NCI-H82 treated with DMSO at 0.1 percent for 48 hours (cell line): ENCODE measurements around the gene PRR20G.
"Not testable (repeated sequence)": the region's sequence is repeated elsewhere in the genome, so short reads cannot be mapped to it uniquely, and the experiment has no call there.

Experiments
- DNase-seq: peaks from one replicate; lab custom pipeline; 2025; ENCODE audit not compliant: unreplicated experiment; lab: John Stamatoyannopoulos, UW

The PRR20G gene

DNA sequence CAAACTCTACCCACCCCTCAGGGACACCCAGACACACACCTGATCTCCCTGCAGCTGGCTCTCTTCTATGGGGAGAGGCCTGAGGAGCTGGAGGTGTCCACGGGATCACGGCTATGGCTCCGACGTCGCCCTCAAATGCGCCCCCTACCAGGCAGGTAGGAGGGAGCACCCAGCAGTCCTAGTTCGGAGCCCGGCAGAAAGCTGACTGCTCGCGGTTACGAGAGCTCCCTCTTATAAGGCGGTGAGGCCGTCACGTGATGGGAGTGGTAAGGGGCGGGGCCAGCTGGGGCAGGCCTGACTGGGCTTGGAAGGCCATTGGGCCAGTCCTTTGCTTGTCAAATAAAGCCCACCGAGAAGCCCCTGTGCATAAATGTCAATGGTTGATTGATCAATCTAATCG lies at the start of gene PRR20G:
Gene PRR20G (minus strand): TSS at position 207 of the 400 bp plus-strand sequence. CDS start 681 bp downstream, outside the sequence.
- DNase-seq = no peak

DNA sequence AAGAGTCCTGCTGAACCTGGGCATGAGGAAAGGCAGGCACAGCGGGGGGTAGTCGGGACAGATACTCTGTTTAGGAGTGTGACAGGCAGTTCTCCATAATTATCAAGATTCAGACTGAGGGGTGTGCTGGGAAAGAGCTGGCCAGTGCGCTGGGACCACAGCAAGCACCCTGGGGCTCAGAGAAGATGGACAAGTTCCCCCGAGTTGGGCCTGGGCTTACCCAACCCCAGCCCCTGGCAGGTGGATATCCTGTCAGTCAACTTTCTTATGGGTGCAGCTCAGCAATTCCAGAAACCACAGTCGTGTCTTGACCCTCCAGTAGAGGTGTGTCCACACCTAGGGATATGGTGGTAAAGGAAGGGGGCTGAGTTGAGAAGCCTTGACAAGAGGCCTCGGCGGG lies 49.2 kb upstream of the PRR20G start:
- DNase-seq = no peak

DNA sequence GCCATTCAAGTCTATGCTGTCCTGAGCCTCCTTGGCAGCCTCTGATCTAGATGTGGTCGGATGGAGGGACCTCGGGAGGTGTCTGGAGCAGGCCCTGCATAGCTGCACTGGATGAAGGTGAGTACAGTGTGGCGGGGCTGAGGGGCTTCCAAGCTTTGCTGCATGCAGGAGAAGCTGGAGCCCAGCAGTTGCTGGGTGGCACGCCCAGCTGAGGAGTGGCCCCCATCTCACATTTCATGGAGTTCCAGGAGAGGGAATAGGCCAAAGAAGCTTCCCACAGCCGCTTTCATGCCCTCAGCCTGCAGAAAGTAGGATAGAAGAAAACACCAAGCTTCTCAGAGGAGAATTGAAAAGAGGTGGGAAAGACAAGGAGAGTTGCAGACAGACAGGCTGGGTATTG lies 48.3 kb upstream of the PRR20G start:
- DNase-seq = no peak

DNA sequence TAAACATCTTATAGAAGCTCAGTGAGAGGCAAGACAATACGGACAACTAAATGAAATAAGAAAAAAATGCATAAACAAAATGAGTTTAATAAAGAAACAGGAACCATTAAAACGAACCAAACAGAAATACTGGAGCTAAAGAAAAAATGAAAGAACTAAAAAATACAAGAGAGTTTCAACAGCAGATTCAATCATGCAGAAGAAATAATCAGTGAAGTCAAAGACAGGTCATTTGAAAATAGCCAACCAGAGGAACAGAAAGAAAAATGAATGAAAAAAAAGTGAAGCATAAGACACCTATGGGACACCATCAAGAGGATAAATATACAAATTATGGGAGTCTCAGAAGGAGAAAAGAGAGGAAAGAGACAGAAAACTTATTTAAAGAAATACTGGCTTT lies 42.5 kb upstream of the PRR20G start:
- no peak for DNase-seq

DNA sequence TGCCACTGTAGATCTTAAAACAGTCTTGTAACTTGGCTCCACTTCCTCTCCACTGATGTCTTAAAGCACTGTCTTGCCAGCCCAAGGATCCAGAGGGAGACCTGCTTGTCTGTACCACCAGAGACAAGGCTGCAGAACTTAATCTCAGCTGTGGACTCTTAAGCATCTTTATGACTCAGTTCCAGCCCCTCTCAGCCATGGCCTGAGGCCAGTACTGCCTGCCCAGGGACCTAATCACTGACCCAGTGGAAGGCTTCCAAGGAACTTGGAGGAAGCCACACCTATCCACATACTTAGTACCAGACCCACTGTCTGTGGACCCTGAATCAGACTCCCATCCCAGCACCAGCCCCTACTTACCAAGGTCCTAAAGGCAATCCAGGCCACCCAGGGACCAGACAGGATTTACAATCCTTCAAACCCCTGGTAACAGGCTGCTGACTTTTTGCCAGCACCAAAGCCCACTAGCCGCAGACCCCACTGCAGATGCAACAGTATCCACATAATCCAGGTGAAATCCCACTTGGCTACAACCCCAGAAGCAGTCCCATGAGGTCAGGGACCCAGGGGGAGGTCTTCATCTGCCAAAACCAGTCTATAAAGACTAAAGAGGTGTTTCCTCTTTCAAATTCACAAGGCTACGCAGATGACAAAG lies 41.9 kb upstream of the PRR20G start:
- no peak for DNase-seq

DNA sequence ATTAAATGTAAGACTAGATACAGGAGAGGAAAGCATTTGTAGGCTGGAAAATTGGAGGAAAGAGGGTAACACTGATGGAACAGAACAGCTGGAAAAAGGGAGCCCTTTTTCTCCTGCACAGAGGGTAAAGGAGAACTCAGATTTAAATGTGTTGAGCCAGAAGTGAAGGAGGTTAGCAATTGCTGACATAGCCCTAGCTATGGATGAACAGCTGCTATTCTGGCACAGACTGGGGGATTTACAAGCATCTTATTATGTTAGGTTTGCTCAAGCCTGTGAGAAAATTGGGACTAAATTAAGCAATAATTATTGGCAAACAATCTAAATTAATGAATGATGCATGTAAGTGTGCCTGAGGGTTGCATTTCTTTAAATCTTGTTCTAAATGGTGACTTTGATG lies 40.6 kb upstream of the PRR20G start:
- DNase-seq = peak; percentile 39

DNA sequence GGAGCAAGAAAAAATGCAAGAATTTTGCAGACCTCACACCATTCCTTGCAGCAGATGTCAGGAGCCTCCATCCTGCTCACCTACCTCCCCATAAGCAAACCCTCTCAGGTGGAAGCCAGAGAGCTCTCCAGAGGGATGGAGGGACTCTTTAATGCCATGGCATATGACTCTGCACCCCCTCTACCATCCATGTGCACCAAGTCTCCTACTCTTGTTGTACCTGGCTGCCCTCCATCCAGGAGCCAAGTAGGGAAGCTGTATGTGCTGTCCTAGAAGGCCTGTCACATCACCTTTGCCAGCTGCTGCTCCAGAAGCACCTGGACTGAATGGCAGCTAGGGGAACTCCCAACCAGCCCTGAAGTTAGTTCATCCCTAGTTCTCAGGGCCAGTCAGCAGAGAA lies 38.5 kb upstream of the PRR20G start:
- no peak for DNase-seq

DNA sequence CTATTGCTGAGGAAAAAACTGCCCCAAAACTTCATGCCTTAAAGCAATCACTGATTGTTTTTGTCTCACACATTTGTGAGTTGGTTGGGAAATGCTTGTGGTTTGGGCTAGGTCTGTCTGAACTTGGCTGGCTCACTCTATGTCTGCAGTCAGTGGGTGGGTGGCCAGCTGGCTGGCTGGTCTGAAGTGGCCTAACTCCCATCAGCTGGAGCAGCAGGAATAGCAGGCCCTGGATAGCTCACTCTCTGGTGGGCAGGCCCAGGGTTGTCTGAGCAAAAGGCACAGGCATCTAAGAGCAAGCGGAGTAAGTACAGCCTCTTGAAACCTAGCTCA lies 37.7 kb upstream of the PRR20G start:
- DNase-seq = no peak

DNA sequence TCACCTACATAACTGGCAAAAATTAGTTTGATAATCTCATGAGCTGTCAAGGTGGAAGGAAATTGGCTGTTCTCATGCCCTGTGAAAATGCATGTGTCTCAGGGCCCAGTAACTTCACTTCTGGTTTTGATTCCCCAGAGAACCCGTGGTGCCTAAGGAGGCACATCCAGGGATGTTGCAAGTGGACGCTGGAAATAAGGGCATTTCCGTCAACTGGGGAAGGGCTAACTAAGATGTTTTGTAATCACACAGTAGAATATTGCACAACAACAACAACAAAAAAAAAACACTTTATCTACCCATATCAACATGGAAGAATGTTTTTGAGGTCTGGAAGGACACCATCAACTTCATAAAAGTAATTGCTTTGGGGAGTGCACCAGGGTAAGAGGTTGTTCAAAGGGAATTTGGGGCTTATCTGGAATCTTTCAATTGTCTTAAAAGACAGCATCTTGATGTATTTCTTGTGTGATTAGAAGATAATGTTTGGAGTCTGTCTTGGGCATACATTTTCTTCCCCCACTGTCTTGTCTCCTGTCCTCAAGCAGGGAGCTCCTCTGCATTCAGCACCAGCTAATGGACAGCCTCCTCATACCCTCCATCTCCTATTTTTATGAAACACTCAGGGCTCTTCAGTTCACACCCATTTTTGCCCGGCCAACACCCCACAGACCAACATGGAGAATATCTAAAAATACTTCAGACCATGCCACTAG lies 37.2 kb upstream of the PRR20G start:
- DNase-seq = no peak

DNA sequence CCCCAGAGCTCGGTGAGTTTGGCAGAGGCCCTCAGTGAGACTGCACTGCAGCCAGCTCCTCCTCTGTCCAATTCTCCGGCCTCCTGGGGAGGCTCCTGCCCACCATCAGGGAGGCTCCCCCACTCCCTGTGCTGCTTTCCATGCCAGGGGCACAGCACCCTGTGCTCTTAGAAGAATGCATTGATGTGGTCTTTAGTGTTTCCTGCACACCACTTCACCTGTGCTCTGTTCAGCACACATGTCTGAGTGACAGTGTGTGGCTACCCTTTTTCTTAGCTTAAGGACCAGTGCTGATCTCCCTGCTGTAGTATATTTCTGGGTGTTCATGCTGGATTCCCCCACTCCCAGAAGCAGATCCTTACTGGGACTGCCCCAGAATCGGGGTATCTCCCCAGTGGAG lies 36.2 kb upstream of the PRR20G start:
- DNase-seq = no peak

DNA sequence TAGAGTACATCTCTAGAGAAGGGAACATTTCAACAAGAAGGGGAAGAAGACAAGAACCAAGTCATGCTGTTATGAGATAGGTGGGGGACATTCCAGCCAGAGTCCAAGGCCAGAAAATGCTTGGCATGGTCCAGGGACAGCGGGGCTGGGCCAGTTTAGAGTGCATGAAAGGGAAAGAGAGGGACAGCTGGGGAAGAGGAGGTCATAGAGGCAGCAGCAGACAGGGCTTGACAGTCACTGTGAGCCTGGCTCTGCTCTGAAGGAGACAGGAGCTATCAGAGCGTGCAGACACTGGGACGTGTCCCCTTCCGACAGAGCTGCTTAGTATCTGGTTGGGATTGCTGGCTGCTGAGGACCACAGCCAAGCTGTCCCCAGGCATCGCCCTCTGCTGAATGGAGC lies 35.7 kb upstream of the PRR20G start:
- DNase-seq = no peak

DNA sequence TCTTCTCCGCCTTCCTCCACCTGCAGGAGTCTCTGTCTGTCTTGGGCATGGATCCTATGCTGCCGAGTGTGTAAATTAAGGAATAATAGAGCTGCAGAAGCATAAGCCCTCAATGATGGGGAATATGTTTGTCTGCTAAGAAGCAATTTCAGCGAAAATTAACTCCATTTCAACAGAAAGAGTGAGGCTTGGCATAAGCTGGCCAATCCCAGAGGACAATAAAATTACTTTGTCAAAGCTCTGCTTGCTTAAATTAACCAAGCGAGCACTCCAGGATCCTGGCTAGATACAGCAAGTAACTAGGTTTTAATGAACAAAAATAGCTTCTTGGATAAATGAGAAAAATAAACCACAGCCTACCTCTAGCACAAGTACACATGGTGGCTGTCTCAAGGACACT lies 33.5 kb upstream of the PRR20G start:
- DNase-seq = no peak

DNA sequence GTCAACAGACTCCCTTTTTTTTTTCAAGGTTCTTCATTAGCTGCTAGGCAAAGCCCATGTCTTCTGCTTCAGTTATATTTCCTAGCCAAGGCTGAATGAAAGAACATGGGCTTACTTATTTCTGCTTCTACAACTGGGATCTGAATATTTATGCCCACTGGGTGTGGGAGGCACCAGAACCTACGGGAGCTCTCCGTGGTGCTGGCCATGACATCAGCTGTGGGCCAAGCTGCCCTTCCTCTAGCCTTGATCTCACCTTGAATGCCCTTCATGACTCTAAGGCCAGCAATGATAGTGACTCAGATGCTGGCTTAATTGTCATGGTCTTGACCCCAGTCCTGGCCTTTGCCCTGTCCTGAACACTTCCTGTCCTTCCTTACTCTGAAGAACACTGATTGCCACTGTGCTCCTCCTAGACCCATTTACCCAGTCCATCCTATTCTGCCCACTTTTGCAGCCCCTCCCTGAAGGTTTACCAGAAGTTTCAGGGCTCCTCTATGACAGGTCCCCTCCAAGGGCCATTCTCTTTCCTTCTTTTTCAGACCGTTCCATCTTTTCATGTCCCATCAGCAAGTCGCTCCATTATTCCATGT lies 32.8 kb upstream of the PRR20G start:
- DNase-seq = no peak

DNA sequence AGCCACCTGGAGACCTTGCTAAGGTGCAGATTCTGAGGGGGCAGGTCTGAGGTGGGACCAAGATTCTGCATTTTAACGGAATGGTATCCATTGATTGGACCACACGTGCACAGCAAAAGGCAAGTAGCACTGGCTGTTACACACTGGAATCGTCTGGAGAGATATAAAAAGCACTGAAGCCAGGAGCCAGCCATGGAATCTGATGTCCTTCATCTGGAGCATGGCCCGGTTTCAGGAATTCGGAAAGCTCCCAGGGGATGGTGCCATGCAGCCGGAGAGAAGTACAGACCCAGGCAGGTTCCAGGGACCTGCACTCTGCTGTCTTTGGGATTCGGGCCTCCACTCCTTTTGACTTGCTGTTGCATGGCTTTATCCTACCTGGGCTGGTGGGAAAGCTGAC lies 28.8 kb upstream of the PRR20G start:
- DNase-seq = no peak

DNA sequence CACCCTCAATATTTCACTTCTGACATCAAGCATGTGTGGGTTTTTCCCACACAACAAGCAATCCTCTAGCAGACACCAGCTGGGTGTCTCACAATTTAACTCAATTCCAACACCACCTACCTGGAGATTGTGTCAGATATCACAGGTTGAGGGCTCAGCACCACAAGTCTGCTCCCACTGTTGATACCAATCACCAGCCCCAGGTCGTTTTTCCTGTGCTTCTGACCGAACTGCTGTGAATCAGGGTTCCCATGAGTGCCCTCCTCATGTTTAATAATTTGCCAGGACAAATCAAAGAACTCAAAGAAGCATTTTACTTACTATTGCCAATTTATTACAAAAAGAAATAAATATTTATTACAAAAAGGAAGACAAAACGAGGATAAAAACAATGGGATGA lies 25.0 kb upstream of the PRR20G start:
- DNase-seq = no peak

DNA sequence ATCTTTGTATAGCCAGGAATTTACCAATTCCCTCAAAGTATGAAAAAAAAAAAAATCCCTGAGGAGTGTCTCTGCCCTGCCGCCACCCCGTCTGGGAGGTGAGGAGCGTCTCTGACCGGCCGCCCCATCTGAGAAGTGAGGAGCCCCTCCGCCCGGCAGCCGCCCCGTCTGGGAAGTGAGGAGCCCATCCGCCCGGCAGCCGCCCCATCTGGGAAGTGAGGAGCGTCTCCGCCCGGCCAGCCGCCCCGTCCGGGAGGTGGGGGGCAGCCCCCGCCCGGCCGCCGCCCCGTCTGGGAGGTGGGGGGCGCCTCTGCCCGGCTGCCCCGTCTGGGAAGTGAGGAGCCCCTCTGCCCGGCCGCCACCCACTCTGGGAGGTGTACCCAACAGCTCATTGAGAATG lies 21.0 kb upstream of the PRR20G start:
- not testable (repeated sequence) for DNase-seq

DNA sequence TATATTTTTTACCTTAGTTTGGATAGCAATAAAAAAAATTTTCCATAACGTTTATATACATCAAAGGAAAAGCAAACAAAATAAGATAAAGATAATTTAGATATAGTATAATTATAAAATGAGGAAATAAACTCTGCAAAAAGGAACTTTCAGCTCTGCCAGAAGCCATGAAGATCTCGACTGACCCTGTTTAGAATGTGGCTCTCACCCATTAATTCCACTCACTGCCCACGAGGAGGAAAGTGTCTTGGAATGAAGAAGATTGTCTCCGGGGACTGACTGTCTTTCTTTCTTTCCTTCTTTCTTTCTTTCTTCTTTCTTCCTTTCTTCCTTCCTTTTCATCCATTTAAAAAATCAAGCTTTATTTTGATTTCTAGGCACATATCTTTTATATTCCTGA lies 20.1 kb upstream of the PRR20G start:
- no peak for DNase-seq

DNA sequence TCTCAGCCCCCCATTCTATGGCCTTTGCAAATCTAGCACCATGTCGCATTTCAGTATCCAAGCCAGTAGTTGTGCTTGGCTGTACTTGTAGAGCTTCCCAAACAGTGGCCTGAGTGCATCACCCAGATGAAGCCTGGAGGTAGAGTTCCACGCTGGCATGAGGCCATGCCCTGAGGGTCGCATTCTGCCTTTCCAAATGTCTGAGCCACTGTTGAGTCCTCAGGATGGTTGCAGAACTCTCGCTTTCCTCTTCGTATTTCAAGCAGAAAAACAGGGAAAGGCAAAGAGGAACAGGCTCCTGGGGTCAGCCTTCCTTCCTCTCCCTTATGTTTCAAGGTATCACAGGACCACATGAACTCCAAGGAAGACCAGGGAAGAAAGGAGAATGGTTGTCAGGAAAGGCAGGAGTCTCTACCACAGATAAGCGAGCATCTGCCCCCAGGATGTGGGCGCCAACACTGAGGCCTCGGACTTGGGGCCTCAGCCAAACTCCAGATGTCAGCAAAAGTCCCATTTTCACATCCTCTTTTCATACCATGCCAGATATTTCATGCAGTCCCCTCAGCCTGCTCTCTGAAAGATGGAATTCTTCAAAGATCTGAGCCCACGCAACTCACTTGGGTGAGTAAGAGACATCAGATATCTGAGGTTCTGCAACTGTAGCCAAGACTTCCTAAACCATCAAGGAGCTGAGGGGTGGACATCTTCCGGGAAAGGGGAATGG lies 19.4 kb upstream of the PRR20G start:
- DNase-seq = no peak

DNA sequence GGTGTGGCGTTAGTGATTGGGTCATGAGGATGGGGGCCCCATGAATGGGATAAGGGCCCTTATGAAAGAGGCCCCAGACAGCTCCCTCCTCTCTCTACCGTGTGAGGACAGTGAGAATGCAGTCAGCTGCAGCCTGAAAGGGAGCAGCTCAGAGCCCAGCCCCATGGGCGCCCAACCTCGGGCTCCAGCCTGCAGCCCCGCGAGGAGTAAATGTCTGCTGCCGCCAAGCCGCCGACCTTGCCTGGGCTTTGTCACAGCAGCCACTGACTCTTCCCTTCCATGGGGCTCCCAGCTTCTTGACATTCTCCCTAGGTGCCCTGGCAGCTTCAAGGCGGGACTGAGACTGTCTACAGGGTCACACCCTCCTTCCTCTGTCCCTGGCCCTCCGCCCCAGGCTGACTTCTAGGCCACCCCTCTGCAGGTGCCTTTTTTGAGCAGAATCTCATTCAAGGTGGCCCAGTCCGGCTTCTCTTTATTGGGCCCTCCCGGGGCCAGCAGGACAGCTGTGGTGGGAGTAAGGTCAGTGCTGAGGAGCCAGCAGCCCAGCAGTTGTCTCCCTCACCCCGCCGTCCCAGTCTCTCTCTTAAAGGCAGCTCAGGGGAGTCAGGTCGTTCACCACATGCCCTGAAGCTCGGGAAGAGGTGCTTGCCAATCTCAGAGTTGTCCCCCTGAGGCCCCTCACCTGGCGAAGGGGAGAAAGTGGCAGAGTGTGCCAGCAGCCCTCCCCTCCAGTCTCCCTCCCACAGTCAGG lies 18.7 kb upstream of the PRR20G start:
- DNase-seq = no peak

DNA sequence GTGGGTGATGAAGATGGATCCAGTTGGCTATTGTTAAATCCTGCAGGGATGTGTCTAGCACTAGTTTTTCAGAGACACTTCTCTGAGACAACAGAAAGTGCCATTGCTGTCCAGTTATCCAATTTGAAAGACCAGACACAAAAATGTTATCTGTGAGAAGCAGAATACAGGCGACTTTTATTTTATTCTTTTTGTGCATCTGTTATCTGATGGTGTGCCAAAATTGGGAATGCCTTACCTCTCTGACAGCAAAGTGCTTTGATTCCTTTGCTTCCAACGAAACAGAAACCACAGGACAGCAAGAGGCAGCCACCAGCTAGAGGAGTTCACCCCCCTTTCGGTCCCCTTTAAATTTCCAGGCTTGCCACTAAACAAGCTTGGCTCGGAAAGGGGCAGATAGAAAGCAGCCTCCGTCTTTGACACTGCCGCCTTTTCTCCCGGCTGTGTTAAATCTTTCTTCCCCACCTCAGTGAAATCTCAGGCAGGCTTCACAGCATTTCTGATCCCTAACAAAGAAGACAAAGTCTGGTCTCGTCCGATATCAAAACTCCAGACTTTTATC lies 17.7 kb upstream of the PRR20G start:
- no peak for DNase-seq

DNA sequence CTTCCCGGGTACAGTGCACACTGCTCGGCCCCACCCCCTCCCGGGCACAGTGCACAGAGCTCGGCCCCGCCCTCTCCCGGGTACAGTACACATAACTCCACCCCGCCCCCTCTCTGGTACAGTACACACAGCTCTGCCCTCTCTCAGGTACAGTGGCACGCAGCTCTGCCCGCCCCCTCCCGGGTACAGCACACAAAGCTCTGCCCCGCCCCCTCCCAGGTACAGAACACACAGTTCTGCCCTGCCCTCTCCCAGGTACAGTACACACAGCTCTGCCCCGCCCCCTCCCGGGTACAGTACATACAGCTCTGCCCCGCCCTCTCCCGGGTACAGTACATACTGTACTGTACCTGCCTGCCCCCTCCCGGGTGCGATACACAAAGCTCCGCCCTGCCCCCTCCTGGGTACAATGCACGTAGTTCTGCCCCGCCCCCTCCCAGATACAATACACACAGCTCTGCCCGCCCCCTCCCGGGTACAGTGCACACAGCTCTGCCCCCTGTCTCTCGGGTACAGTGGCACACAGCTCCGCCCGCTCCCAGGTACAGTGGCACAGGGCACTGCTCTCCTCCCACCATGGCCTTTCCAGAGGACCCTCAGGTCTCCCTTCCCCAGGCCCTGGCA lies 16.4 kb upstream of the PRR20G start:
- DNase-seq = peak; percentile 59
